ENCODE measurements around the gene BGLAP.
A peak's percentile ranks its signal among the peaks of the same experiment; 100 is the strongest.

Gene BGLAP

GRCh38 chr1:156241926-156242325 is at the start of gene BGLAP:
BGLAP (plus strand) TSS chr1:156242184; CDS start chr1:156242232, 48 bp downstream.
- H3K27ac ChIP-seq (ENCODE audit: low read length): no peak within 1 kb of the TSS
- no peak within 1 kb of the TSS for H3K4me2 ChIP-seq (ENCODE audit: low read length)
- H4K20me1 ChIP-seq (ENCODE audit: insufficient read depth, low read length): 0 out of 2 replicates have a peak, but pooled peaks cover 3% of the 10 kb centered on the region
- H3K79me2 ChIP-seq (ENCODE audit: low read length): no peaks in the 10 kb centered on the region
- no peaks in the 10 kb centered on the region for H3K27me3 ChIP-seq (ENCODE audit: low read depth, low read length)
- H3K4me3 ChIP-seq (ENCODE audit: low read length): no peak within 1 kb of the TSS
- no peak within 1 kb of the TSS for H3K9ac ChIP-seq (ENCODE audit: low read length)
- no peaks in the 10 kb centered on the region for H3K4me1 ChIP-seq (ENCODE audit: low read length)
- H3K36me3 ChIP-seq (replicated peaks; ENCODE audit: low read depth, low read length): peaks cover 5% of the 10 kb centered on the region
- H2AFZ ChIP-seq (ENCODE audit: low read depth, low read length): no peak within 1 kb of the TSS
- H3K9me3 ChIP-seq (ENCODE audit: insufficient read depth, low read length): no peaks in the 10 kb centered on the region
- TF ChIP-seq EZH2phosphoT487 (IDR thresholded peaks at IDR 0.05; ENCODE audit: low read depth) (no peak), CTCF (IDR thresholded peaks at IDR 0.05; ENCODE audit: low read depth, low read length) (no peak)

GRCh38 chr1:156193208-156193487 is 48.8 kb upstream of the BGLAP start:
- peak overlapping the region; percentile 93 for H3K4me2 ChIP-seq (ENCODE audit: low read length)
- peak overlapping the region; percentile 35; the same call in 1 of the 2 replicates for H2AFZ ChIP-seq (ENCODE audit: low read depth, low read length)

GRCh38 chr1:156193488-156194299 is 48.3 kb upstream of the BGLAP start, which contains the start of gene SLC25A44:
SLC25A44 (plus strand) TSS chr1:156194104; CDS start chr1:156199848, 5,744 bp downstream.
- H3K4me1 ChIP-seq (ENCODE audit: low read length): peaks cover 17% of the 10 kb centered on the region
- peak within 1 kb of the TSS; percentile 75 for H3K9ac ChIP-seq (ENCODE audit: low read length)
- H3K4me3 ChIP-seq (ENCODE audit: low read length): peak within 1 kb of the TSS; percentile 90
- H3K9me3 ChIP-seq (ENCODE audit: insufficient read depth, low read length): peaks cover 6% of the 10 kb centered on the region; the same call in 1 of the 2 replicates
- peak within 1 kb of the TSS; percentile 99 for H3K4me2 ChIP-seq (ENCODE audit: low read length)
- H4K20me1 ChIP-seq (ENCODE audit: insufficient read depth, low read length): no peaks in the 10 kb centered on the region
- no peaks in the 10 kb centered on the region for H3K27me3 ChIP-seq (ENCODE audit: low read depth, low read length)
- H3K27ac ChIP-seq (ENCODE audit: low read length): peak within 1 kb of the TSS; percentile 56
- H2AFZ ChIP-seq (ENCODE audit: low read depth, low read length): peak within 1 kb of the TSS; percentile 35; the same call in 1 of the 2 replicates
- H3K36me3 ChIP-seq (replicated peaks; ENCODE audit: low read depth, low read length): peaks cover 4% of the 10 kb centered on the region
- peak; percentile 30; the same call in 1 of the 2 replicates for TF ChIP-seq CTCF (IDR thresholded peaks at IDR 0.05; ENCODE audit: low read depth, low read length)
- no peak for TF ChIP-seq EZH2phosphoT487 (IDR thresholded peaks at IDR 0.05; ENCODE audit: low read depth)
- peaks cover 40% of the 10 kb centered on the region for H3K79me2 ChIP-seq (ENCODE audit: low read length)

More at GRCh38 chr1:156193208-156193487, 48.8 kb upstream of the BGLAP start:
- H3K4me3 ChIP-seq (ENCODE audit: low read length): peak overlapping the region; percentile 90
- peak overlapping the region; percentile 56 for H3K27ac ChIP-seq (ENCODE audit: low read length)
- H3K4me1 ChIP-seq (ENCODE audit: low read length): peaks cover 17% of the 10 kb centered on the region
- H4K20me1 ChIP-seq (ENCODE audit: insufficient read depth, low read length): no peaks in the 10 kb centered on the region
- H3K36me3 ChIP-seq (replicated peaks; ENCODE audit: low read depth, low read length): peaks cover 4% of the 10 kb centered on the region
- peaks cover 6% of the 10 kb centered on the region; the same call in 1 of the 2 replicates for H3K9me3 ChIP-seq (ENCODE audit: insufficient read depth, low read length)
- peak overlapping the region; percentile 75 for H3K9ac ChIP-seq (ENCODE audit: low read length)
- no peak for TF ChIP-seq EZH2phosphoT487 (IDR thresholded peaks at IDR 0.05; ENCODE audit: low read depth)
- TF ChIP-seq CTCF (IDR thresholded peaks at IDR 0.05; ENCODE audit: low read depth, low read length): no peak
- H3K79me2 ChIP-seq (ENCODE audit: low read length): peaks cover 40% of the 10 kb centered on the region
- no peaks in the 10 kb centered on the region for H3K27me3 ChIP-seq (ENCODE audit: low read depth, low read length)

GRCh38 chr1:156194300-156194652 is 47.7 kb upstream of the BGLAP start:
- peak overlapping the region; percentile 73 for H3K9ac ChIP-seq (ENCODE audit: low read length)
- H2AFZ ChIP-seq (ENCODE audit: low read depth, low read length): no peak overlapping the region; the same call in 1 of the 2 replicates
- peak overlapping the region; percentile 90 for H3K4me3 ChIP-seq (ENCODE audit: low read length)
- H3K36me3 ChIP-seq (replicated peaks; ENCODE audit: low read depth, low read length): peaks cover 4% of the 10 kb centered on the region
- no peak overlapping the region for H3K27ac ChIP-seq (ENCODE audit: low read length)
- peak overlapping the region; percentile 99 for H3K4me2 ChIP-seq (ENCODE audit: low read length)
- H3K9me3 ChIP-seq (ENCODE audit: insufficient read depth, low read length): peaks cover under 1% of the 10 kb centered on the region; the same call in 1 of the 2 replicates
- no peaks in the 10 kb centered on the region for H4K20me1 ChIP-seq (ENCODE audit: insufficient read depth, low read length)
- H3K27me3 ChIP-seq (ENCODE audit: low read depth, low read length): no peaks in the 10 kb centered on the region
- peaks cover 17% of the 10 kb centered on the region for H3K4me1 ChIP-seq (ENCODE audit: low read length)
- no peak for TF ChIP-seq CTCF (IDR thresholded peaks at IDR 0.05; ENCODE audit: low read depth, low read length)
- TF ChIP-seq EZH2phosphoT487 (IDR thresholded peaks at IDR 0.05; ENCODE audit: low read depth): no peak
- peaks cover 40% of the 10 kb centered on the region for H3K79me2 ChIP-seq (ENCODE audit: low read length)

All from OCI-LY3 (cell line).